ENCODE measurements around the gene SPDYE9.
"Not testable (repeated sequence)": the region's sequence is repeated elsewhere in the genome, so short reads cannot be mapped to it uniquely, and the experiment has no call there.

Gene SPDYE9

GRCh38 chr7:73029666-73030065 lies 56.2 kb downstream of the SPDYE9 start, which contains the start of gene SPDYE8:
Gene SPDYE8 (minus strand): TSS chr7:73029766. CDS start chr7:73027966, 1,800 bp downstream.
- not testable (repeated sequence) for H3K79me2 ChIP-seq (ENCODE audit: insufficient read depth, low read length); H2AFZ ChIP-seq (ENCODE audit: low read depth, low read length); H3K4me1 ChIP-seq (ENCODE audit: insufficient read depth, low read length); H3K9me3 ChIP-seq (ENCODE audit: insufficient read depth, low read length, severe bottlenecking); ATAC-seq (ENCODE audit: insufficient read depth, low read depth); H3K27ac ChIP-seq (ENCODE audit: low read length); H3K4me2 ChIP-seq (ENCODE audit: insufficient read depth, low read length); H3K9ac ChIP-seq (ENCODE audit: low read depth, low read length); H3K27me3 ChIP-seq (ENCODE audit: insufficient read depth, low read length, poor library complexity); H3K36me3 ChIP-seq (ENCODE audit: insufficient read depth, low read length); H3K4me3 ChIP-seq (ENCODE audit: low read depth in 1 of 2, low read length in 2 of 2); DNase-seq; H4K20me1 ChIP-seq (ENCODE audit: insufficient read depth, low read length)
